Activated naive CD8-positive, alpha-beta T cell treated with anti-CD3 and anti-CD28 coated beads, Interleukin-2, amount 50 U/mL, for 16 hours (primary cell): ENCODE data around the gene FRMD5.

Experiments
- DNase-seq: peaks from one replicate; pipeline ENCODE4 v3.0.0-alpha.2; 2020; ENCODE audit warnings: low read depth, low spot score

Gene FRMD5

DNA sequence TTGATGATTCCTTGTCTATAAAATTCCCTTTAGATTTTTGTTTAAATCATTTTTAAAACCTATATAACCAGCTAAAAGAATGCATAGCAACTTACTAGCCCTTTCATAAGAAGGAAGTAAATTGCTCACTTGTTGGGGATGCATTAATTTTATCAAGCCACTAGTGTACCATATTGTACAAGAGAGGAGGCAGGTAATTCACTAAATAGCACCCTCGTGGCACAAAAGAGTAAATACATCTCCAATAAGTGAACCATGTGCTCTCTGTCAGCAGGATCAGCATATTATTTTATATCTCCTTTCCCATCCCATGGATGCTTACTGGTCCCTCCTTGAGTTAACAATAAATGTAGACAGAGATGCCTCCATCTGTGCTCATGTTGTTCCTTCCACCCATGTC, 34.3 kb downstream of the FRMD5 start:
- DNase-seq: no peak

DNA sequence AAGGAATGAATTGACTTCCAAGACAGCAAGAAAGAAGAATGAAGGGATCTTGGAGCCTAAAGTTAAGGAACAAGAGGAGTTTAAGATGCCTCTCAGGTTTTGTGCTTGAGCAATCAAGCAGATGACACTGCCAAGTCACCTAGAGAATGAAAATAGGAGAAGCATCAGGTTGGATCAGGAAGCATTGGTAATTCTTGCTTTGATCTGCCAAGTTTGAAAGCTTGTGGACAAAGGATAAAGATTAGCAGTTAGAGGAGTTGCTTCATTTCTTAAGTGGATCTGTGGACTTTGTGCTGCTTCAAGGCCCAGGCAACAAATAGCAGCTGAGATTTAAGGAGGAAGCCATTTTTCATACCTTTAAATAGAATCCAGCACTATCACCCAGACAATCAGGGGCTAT, 35.6 kb downstream of the FRMD5 start:
- no peak for DNase-seq

DNA sequence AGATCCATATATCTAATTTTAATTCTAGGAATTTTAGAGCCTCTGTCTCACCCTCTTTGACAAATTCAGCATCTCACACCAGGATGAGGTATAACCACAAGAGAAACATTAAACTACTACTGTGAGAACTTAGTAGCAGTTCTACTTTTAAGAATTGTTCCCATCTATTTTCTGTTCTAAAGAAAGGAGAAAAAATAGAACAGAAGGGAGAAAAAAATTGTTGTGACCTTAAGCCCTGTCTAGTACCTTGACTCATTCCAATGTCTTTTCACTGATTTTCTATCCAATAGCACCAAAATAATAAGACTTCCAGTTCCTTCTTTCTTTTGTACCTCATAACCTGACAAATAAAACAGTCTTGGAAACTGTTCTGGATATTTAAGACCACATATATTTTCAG, 37.0 kb downstream of the FRMD5 start:
- DNase-seq: no peak

DNA sequence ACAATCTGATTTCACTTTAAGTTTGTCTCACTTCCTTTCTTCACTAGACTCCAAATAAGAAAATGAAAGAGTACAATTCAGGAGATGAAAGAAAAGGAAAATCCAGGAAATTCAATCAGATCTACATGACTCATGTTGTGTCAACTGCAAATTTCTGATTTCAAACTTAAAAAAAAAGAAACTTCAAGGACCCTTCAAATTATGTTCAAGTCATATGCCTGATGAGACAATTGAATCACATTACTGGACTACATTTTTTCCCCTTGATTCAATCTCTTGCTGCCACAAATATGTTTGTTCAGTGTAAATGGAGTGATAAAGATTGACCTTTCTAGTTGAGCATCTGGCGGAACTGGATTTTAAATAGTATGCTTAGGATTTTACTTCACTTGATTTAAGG, 37.4 kb downstream of the FRMD5 start:
- DNase-seq: no peak

DNA sequence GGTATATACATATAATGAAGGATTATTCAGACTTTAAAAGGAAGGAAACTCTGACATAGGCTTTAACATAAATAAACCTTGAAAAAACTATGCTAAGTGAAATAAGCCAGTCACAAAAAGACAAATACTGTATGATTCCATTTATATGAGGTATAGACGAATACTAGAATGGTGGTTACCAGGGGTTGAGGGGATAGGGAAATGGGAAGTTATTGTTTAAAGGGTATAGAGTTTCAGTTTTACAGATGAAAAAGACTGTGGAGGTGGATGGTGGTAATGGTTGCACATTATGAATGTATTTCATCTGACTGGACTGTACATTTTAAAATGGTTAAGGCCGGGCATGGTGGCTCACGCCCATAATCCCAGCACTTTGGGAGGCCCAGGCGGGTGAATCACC, 41.7 kb downstream of the FRMD5 start:
- DNase-seq: no peak

DNA sequence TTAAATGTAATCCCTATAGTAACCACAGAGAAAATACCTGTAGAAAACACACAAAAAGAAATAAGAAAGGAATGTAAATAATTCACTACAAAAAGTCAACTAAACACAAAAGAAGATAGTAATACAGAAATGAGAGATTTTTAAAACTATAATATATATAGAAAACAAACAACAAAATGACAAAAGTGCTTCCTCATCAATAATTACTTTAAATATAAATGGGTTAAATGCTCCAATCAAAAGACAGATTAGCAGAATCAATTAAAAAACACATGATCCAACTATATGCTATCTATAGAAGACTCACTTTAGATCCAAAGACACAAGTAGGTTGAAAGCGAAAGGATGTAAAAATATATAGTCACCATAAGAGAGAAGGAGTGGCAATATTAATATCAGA, 45.8 kb downstream of the FRMD5 start:
- no peak for DNase-seq

DNA sequence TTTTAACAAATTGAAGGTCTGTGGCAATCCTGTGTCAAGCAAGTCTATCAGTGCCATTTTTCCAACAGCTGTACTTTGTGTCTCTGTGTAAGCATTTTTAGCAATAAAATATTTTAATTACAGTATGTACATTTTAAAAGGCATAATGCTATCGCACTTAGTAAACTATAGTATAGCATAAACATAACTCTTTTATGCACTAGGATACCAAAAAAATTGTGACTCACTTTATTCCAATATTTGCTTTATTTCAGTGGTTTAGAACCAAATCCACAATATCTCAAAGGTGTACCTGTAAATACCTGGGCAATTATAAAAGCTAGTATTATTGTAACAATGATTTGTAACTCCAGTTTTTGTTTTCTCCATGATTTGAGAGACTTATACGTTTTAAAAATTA, 46.5 kb downstream of the FRMD5 start:
- no peak for DNase-seq

DNA sequence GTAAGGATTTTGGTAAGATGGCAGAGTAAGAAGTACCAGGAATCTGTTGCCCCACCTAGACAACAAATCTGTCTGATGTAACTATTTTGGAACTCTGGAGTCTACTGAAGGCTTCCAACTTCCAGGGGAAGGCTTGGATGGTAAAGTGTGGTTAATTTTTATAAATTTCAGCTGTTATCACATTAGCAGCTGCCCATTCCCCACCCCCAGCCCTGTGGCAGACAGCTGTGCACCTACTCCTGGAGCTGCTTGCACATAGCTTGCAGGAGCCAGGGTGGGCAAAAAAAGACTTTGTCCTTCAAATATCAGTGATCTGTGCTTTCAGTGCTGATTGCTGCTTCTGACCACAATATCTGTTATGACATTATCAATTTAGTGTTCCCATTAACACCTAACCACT, 47.4 kb downstream of the FRMD5 start:
- DNase-seq: no peak

DNA sequence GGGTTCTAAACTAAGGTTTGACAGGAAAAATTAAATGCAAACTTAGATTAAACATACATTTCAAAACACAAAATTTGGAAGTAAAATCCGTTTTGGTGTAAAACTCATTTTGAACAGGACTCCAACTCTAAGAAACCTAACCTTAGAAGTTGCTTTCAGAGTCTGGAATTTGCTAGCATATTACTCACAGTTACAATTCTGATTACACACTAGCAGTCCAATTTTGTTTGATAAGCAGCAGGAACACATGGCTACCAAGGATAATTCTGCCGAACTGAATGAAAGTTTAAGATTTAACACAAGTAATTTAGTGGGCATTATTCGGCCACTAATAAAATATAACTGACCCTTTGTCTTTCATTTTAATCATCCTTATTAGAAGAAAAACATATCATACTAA, 49.6 kb downstream of the FRMD5 start:
- no peak for DNase-seq

DNA sequence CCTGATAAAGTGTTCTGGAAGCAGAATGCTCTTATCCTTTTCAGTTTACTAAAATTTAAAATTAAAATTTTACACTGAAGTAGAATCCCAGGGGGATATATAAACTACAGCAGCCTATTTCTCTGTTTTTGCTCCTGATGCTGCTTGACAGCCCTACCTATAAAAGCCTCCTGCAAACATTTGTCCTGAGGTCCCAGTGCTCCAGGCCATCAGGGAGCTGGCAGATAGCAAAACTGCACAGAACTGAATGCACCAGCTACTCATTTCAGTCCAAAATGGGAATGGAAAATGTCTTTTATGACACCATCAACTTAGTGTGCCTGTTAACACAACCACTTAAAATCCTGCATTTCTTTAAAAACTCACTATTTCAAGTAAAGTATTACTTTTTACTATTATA, 50.1 kb downstream of the FRMD5 start:
- no peak for DNase-seq

DNA sequence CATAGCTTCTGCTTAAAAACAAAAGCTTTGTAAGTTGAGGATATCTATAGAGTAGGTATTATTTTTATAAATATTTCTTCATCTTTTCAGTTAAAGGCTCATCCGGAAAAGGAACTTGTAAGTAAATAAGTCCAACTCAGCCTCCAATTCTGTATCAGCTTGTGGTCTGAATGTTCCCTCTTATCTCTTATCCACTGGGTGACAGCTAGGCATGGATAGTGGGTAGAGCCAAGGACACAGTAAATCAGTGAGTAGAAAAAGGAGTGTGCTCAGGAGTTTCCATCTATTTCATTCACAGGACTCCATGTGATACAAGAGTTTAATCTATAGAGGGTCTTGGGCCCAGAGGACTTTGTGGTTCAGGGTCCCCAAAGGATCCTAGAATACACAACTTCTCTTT, 50.9 kb downstream of the FRMD5 start:
- no peak for DNase-seq

DNA sequence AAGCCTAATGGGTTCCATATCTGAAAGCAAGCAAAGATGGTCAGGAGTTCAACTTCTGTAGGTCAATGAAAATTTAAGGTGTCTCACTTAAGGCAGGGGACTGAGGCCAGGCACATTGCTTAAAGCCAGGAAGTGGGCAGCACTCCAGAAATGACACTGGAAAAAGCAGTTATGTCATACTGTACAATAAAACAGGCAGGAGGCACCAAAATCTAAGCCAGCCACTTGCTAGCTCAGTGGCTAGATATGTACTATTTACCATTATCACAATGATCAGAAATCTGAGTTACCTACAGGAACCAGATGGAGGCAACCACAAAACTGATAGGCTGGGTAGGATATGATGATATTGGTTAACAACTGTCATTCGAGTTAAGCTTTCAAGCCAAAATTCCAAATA, 57.3 kb downstream of the FRMD5 start:
- no peak for DNase-seq

DNA sequence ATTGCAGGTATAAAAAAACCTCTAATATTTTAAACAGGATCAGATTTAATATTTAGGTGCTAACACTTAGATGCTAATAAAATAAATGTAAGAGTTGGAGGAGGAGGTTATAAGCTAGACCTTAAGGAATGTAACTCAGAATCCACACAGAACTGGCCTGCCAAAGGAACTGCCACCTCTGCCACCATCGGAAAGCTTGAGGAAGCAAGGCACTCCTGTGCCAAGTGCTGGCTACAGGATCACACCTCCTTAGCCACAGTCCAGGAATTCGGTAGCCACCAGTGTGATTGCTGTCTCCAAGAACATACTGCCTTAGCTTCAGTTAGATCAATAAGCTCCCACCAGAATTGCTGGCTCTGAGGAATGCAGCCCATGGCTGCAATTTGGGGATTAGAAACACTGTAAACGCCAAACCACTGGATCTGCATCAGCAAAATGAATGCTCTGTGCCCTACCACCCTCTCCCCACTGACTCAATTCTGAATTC, 58.0 kb downstream of the FRMD5 start:
- no peak for DNase-seq

DNA sequence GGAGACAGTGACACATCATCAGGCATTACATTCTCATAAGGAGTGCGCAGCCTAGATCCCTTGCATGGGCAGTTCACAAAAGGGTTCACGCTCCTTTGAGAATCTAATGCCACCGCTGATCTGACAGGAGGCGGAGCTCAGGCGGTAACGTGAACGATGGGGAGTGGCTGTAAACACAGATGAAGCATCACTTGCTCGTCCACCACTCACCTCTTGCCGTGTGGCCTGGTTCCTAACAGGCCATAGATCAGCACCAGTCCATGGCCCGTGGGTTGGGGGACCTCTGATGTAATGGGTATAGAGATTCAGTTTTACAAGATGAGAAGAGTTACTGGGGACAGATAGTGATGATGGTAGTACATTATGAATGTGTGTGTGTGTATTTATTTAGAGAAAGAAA, 63.0 kb downstream of the FRMD5 start:
- DNase-seq: no peak

DNA sequence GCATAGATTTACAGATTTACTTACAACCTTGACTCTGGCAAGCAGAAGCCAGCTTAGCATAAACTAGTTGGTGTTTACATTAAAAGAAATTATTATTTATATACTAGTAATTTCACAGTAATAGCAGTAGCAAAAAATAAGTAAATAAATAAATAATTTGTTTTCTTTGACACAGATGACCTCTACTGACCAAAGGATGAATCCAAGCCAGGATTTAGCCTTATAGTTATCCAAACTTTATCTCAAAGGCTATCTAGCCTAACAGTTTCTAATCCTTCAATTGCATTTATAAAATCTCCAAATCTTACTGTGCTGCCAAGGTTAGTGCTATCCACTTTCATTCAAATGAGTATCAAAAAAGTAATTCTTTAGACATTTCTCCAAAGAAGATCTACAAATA, 64.3 kb downstream of the FRMD5 start:
- DNase-seq: no peak

DNA sequence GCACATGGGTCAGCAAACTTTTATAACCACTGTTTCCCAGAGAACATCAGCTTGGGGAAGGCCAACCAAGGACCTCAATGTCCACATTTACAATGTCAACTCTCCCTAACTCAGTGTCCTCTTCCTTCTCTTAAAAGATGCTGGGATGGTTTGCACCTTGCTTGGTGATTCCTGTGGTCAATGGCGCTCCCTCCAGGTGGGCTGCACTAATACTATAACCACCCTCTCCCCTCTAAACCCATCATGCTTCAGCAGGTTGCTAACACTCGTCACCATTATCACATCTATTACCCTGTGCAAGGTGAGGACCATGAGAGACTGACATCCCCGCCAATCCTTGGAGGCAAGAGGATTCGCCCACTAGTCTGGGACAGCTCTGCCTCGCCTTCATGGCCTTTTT, 65.2 kb downstream of the FRMD5 start:
- no peak for DNase-seq

DNA sequence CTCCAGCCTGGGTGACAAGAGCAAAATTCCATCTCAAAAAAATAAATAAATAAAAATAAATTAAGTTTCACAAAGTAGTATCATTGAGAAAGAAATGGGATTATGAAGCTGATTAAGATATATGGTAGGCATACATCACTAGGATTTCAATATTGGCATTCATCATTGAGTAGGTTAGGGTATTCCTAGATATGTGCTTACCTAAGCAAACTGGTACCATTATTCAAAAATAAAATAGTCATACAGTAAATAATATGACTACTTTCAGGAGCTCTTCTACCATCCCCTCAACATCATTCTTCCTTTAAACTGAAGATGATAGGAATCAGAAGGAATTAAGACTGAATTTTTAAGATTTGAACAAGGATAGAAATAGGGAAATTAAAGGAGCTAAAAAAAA, 66.6 kb downstream of the FRMD5 start:
- no peak for DNase-seq

DNA sequence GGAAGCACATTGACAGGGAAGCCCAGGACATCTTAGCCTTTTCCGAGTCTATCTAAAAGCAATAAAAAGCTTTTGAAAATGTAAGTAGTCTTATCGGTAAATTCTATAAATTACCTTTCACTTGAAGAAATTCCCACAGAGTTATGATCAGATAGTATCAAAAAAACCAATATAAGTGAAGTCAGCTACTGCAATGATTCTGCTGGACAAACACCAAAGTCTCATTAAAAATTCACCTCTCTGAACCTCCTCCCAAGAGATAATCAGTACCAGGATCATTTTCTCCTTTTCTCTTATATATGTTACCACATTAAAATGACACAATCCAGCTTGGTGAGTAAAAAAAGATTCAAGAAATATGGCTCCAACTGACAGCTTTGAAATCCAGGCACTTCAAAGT, 69.2 kb downstream of the FRMD5 start:
- no peak for DNase-seq

DNA sequence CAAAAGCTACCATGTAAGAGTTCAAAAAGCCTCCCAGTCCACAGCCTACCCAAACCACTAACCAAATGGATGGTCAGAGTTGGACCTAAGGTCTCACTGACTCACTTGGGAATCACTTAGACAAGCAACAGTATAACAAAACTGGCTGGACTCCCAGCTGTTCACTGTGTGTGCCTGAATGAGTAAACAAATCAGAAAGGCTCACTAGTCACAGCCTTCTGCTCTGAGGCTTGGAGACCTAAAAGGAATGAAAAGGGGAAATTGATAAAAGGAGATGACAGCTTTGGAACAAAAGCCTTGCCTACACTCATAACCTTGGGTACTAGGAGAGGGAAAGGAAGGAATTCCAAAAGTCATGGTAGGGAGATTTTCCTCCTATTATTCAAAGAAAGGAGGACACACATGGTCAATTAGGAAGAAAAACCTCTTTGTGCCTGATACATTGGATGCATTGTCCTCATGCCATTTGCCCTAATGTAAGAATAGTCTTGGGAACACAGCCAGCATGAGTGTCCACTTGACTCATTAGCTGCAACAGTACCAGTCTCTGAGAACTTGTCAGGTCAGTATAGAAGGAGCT, 92.3 kb downstream of the FRMD5 start:
- no peak for DNase-seq

DNA sequence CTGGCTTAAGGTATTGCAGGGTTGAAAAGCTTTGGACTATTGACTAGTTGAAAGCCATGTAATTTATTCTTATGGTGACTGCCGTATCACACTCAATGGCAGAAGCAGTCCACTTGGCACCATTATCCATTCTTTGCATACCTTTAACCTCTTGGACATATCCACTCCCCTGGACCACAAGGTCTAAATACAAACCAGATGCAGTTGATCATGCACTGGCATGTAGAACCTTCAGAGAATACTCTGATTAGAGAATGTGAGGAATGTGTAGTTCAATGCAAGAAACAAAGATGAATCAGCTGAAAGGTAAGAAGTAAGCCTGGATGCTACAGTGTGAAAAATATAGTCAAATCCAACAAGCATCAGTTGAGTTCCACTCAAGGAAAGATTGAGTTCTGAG, 93.1 kb downstream of the FRMD5 start:
- no peak for DNase-seq

DNA sequence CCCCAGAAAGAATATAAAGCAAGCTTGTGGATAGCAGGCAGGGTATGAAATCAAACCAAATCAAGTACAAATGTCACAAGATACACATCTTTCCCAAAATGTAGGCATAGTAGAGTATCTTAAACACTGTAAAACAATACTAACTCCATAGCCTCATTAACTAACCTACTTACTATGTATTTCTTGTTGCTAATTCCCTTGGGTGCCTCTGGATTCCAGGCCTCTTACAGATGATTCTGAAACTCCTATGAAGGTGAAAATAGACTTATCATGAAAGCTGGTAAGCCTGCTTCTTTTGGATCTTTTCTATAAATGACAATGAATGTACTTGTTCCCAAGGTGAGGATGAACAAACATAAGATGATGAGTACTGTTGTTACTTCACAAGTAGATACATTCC, 93.8 kb downstream of the FRMD5 start:
- no peak for DNase-seq

DNA sequence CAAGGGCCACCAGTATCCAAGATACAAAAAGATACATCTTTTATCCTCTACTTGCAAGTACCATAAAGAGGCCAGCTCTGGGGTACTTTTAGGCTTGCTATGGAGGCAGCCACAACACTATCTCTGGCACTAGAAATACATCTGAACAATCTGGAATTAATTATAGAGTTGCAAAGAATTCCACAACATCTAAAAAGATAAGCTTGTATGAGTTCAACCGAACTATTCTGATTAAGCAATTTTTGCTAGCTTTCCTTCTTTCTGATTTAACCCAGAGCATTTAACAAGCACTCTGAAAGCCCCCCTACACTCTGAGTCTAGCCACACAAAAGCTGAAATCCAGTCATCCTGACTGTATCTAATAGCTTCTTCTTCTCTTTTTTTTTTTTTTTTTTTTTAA, 95.4 kb downstream of the FRMD5 start:
- DNase-seq: no peak

DNA sequence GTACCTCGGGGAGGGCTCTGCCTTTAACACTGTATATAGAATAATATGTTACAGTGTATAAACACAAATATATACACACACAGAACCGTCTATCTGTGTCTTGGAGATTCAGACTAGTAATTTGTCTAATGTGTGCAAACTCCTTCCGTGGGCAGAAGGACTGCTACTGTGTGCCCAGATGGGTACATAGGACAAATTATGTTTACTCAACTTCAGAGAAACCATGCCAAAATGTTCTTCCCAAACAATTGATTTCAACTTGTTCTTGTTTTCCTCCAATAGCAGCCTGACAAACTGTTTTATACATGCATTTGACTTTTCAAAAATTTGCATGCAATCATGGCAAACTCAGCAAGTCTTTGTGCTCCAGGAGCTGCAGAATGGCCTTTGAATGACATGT, 97.5 kb downstream of the FRMD5 start:
- DNase-seq: no peak

DNA sequence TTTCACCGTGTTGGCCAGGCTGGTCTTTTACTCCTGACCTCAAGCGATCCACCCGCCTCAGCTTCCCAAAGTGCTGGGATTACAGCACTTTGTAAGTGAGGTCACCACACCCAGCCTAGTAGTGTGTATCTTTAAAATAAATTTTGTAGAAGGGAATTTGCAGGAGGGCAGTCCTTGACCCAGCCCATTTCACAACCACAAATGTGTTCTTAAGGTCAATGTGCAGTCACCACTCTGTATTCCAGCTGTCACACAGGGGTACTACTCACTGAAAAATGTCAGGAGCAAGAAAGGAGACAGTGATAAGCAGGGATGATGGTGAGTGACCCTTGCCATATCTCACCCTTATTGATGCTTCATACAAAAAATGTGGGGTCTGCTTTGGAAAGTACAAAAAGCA, 98.5 kb downstream of the FRMD5 start:
- no peak for DNase-seq

DNA sequence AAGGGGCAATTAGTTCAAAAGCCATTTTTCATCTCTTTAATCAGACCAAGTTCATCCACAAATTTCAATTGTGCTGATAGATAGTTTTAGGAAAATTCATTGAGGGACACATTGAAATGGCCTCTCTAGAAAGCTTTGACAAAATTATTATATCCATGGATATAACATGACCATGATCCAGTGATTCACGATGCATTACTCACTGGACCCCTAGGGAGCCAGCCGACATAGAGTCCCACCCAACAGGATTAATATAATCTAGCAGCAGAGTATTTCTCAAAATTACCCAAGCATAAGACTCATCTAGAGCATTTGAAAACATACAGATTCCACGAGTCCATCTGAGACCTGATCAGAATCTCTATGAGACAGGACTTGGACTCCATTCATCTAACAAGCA, 100.3 kb downstream of the FRMD5 start:
- no peak for DNase-seq
